H9 (cell line): Measurements from ENCODE around the gene CASK. TPM values are rescaled to one million over a fixed set of nuclear protein-coding genes. Genes with fewer than 3 reads are reported as not detected.

ENCODE experiments used
- DNase-seq: peaks from one replicate; pipeline ENCODE4 v3.0.0-alpha.2; 2017
- H2AFZ ChIP-seq: one replicate; pipeline ENCODE4 v1.6.1; 2013; ENCODE audit warnings: mild to moderate bottlenecking, low read length, control low read depth, moderate library complexity
- H2AK5ac ChIP-seq: 2 replicates; pipeline ENCODE4 v1.6.1; 2013; ENCODE audit warnings: low read length, control low read depth, mixed read lengths; ENCODE audit not compliant: insufficient read length
- H2BK120ac ChIP-seq: one replicate; pipeline ENCODE4 v1.6.1; 2013; ENCODE audit warnings: low read depth, mild to moderate bottlenecking, low read length, control low read depth, inconsistent platforms; ENCODE audit not compliant: poor library complexity, severe bottlenecking
- H2BK12ac ChIP-seq: 2 replicates; pipeline ENCODE4 v1.6.1; 2013; ENCODE audit warnings: low read length, control low read depth, mixed read lengths, low read depth; ENCODE audit not compliant: insufficient read length
- H2BK15ac ChIP-seq: 2 replicates; pipeline ENCODE4 v1.6.1; 2013; ENCODE audit warnings: low read depth, low read length, control low read depth
- H2BK20ac ChIP-seq: one replicate; pipeline ENCODE4 v1.6.1; 2013; ENCODE audit warnings: low read depth, mild to moderate bottlenecking, low read length, control low read depth, inconsistent platforms; ENCODE audit not compliant: poor library complexity, severe bottlenecking
- H2BK5ac ChIP-seq: 2 replicates; pipeline ENCODE4 v1.6.1; 2013; ENCODE audit warnings: low read length, control low read depth, mixed read lengths; ENCODE audit not compliant: insufficient read length
- H3K14ac ChIP-seq: 2 replicates; pipeline ENCODE4 v1.6.1; 2013; ENCODE audit warnings: low read length, control low read depth; ENCODE audit not compliant: insufficient read depth
- H3K18ac ChIP-seq: 2 replicates; pipeline ENCODE4 v1.6.1; 2013; ENCODE audit warnings: low read depth, mild to moderate bottlenecking, mixed read lengths, low read length, control low read depth; ENCODE audit not compliant: insufficient read length
- H3K23ac ChIP-seq: 2 replicates; pipeline ENCODE4 v1.6.1; 2013; ENCODE audit warnings: low read length, control low read depth, mixed read lengths, low read depth; ENCODE audit not compliant: insufficient read length
- H3K23me2 ChIP-seq: 2 replicates; pipeline ENCODE4 v1.6.1; 2013; ENCODE audit warnings: low read depth, mild to moderate bottlenecking, mixed read lengths, low read length, control low read depth; ENCODE audit not compliant: insufficient read length, poor library complexity, severe bottlenecking
- H3K27ac ChIP-seq: 2 replicates; pipeline ENCODE4 v1.5.1; 2013; ENCODE audit warnings: low read length, control low read depth, mixed read lengths, low read depth; ENCODE audit not compliant: insufficient read length
- H3K27me3 ChIP-seq: 2 replicates; pipeline ENCODE4 v1.6.1; 2013; ENCODE audit warnings: low read length, control low read depth, inconsistent platforms; ENCODE audit not compliant: insufficient read depth
- H3K4ac ChIP-seq: 2 replicates; pipeline ENCODE4 v1.6.1; 2013; ENCODE audit warnings: low read depth, mild to moderate bottlenecking, control low read depth, inconsistent platforms, low read length, moderate library complexity
- H3K4me1 ChIP-seq: 2 replicates; pipeline ENCODE4 v1.6.1; 2013; ENCODE audit warnings: low read length, control low read depth, inconsistent platforms; ENCODE audit not compliant: insufficient read depth
- H3K4me2 ChIP-seq: 2 replicates; pipeline ENCODE4 v1.6.1; 2013; ENCODE audit warnings: low read length, control low read depth, mixed read lengths; ENCODE audit not compliant: insufficient read length, insufficient read depth
- H3K56ac ChIP-seq: 2 replicates; pipeline ENCODE4 v1.6.1; 2013; ENCODE audit warnings: low read depth, mild to moderate bottlenecking, mixed read lengths, low read length, control low read depth; ENCODE audit not compliant: insufficient read length
- H3K79me1 ChIP-seq: 2 replicates; pipeline ENCODE4 v1.6.1; 2013; ENCODE audit warnings: low read depth, mild to moderate bottlenecking, moderate library complexity, low read length, control low read depth, inconsistent platforms; ENCODE audit not compliant: insufficient read depth, poor library complexity, severe bottlenecking
- H3K79me2 ChIP-seq: 2 replicates; pipeline ENCODE4 v1.6.1; 2013; ENCODE audit warnings: low read length, control low read depth, inconsistent platforms; ENCODE audit not compliant: insufficient read depth
- H3K9ac ChIP-seq: 2 replicates; pipeline ENCODE4 v1.6.1; 2013; ENCODE audit warnings: low read length, control low read depth, mixed read lengths; ENCODE audit not compliant: insufficient read length; ENCODE audit errors: extremely low read depth
- H3K9me3 ChIP-seq: one replicate; pipeline ENCODE4 v1.6.1; 2013; ENCODE audit warnings: low read depth, low read length, inconsistent platforms; ENCODE audit not compliant: control insufficient read depth
- H3T11ph ChIP-seq: one replicate; pipeline ENCODE4 v1.6.1; 2013; ENCODE audit warnings: mild to moderate bottlenecking, low read length, control low read depth, inconsistent platforms
- H4K20me1 ChIP-seq: one replicate; pipeline ENCODE4 v1.6.1; 2013; ENCODE audit not compliant: control insufficient read depth, insufficient read length, insufficient read depth
- H4K5ac ChIP-seq: 2 replicates; pipeline ENCODE4 v1.6.1; 2013; ENCODE audit warnings: low read depth, mild to moderate bottlenecking, mixed read lengths, low read length, control low read depth; ENCODE audit not compliant: insufficient read length
- H4K8ac ChIP-seq: replicated peaks from 2 replicates; pipeline ENCODE4 v1.6.1; 2013; ENCODE audit warnings: low read length, control low read depth, mixed read lengths, low read depth; ENCODE audit not compliant: insufficient read length
- H4K91ac ChIP-seq: 2 replicates; pipeline ENCODE4 v1.6.1; 2013; ENCODE audit warnings: low read depth, mild to moderate bottlenecking, moderate library complexity, mixed read lengths, low read length, control low read depth; ENCODE audit not compliant: insufficient read length
- H3K27ac Mint-ChIP-seq, 3 experiments: 2 replicates in 2 of 3; 3 replicates in 1 of 3; pipeline ENCODE4 v1.8.0; 2020 to 2021; ENCODE audit warnings: mixed read lengths in 3 of 3, mild to moderate bottlenecking in 1 of 3, moderate library complexity in 1 of 3
- H3K27me3 Mint-ChIP-seq: 2 replicates; pipeline ENCODE4 v1.8.0; 2021; ENCODE audit warnings: low read depth, mild to moderate bottlenecking, moderate library complexity, mixed read lengths
- H3K36me3 Mint-ChIP-seq, 3 experiments: 2 replicates in 2 of 3; 3 replicates in 1 of 3; pipeline ENCODE4 v1.8.0; 2020 to 2021; ENCODE audit warnings: low read depth in 3 of 3, mixed read lengths in 3 of 3; ENCODE audit not compliant: insufficient read depth in 1 of 3
- H3K4me1 Mint-ChIP-seq, 2 experiments: 2 replicates each; pipeline ENCODE4 v1.8.0; 2020; ENCODE audit warnings: mixed read lengths in 2 of 2
- H3K4me3 Mint-ChIP-seq, 2 experiments: 2 replicates in 1 of 2; 3 replicates in 1 of 2; pipeline ENCODE4 v1.8.0; 2020 to 2021; ENCODE audit warnings: mild to moderate bottlenecking in 2 of 2, mixed read lengths in 2 of 2, moderate library complexity in 1 of 2
- H3K9me3 Mint-ChIP-seq, 2 experiments: 2 replicates in 1 of 2; 3 replicates in 1 of 2; pipeline ENCODE4 v1.8.0; 2020; ENCODE audit warnings: mild to moderate bottlenecking in 2 of 2, mixed read lengths in 2 of 2, moderate library complexity in 1 of 2
- WGBS: extraction: QIAGEN DNeasy Blood & Tissue Kit; methylation state at CpG from one replicate; pipeline ENCODE4 v1.1.7; 2013; ENCODE audit warnings: missing lambda C conversion rate, low lambda C conversion rate, mixed read lengths; ENCODE audit not compliant: insufficient read length; ENCODE audit errors: extremely low coverage; 5-methylcytosine and 5-hydroxymethylcytosine counted together
- total RNA-seq: library from RNA; stranded (reverse); gene quantifications from 2 replicates; pipeline ENCODE4 v1.2.1, GENCODE V29; 2021
- TF ChIP-seq, protein P1 (sequence below): fragments of 200-600 bp; sonication (generic); conservative IDR thresholded peaks from 3 replicates; pipeline ENCODE4 v1.8.0; 2021; ENCODE audit warnings: antibody characterized with exemption, mild to moderate bottlenecking

Gene CASK
- total RNA-seq, 1 experiment from 2014 or later, result 44.1 TPM

DNA sequence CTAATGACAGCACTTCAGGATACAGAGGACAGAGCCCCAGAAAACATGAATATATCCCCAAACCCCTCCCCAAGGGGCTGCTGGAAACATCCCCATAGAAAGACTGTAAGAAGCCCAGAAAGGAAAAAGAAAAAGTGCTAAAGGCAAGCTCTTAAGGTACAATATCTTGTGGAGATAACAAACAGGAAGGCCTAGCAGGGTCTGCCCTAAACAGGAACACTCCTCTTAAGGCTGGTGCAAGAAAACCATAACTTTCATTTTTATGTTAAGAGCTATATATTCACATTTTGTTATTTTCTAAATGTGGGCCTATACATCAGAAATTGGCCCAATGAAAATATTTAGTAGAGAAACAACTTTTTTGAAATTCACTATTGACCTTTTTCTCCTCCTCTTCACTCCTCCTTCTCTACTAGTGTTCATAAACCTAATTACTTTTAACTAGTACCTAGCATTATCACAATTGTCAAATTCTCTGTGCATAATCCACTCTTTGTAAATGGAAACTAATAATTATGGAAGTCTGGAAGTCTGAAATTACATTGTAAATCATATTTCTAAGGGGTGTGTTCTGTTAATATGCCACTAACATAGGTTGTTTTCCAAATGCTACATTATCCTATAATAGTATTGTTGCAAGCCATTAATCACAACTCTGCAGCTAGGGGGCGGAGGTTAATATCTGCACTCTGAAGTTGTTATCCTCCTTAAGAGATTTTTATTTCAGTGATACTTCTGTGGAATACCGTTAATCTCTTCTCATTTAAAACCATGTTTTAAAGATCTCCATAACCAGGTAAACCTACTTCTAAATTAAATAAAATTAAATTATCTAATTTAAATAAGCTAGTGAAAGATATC is 59.8 kb downstream of the CASK start:
- H3K27me3 ChIP-seq, result no peaks in the 10 kb centered on the region
- Mint-ChIP-seq H3K9me3 (peaks cover 18 to 21% of the 10 kb centered on the region in 2 experiments; a peak in 4 of 5 replicates), H3K36me3 (peaks cover 0 to 8% (median 0%) of the 10 kb centered on the region in 3 experiments; a peak in 2 of 7 replicates), H3K27ac (no peak overlapping the region), H3K27me3 (no peaks in the 10 kb centered on the region), H3K4me3 (no peak overlapping the region), H3K4me1 (peaks cover under 1 to 4% of the 10 kb centered on the region in 2 experiments; a peak in 3 of 4 replicates)
- no peak overlapping the region for H3T11ph ChIP-seq
- TF ChIP-seq, protein P1, sequence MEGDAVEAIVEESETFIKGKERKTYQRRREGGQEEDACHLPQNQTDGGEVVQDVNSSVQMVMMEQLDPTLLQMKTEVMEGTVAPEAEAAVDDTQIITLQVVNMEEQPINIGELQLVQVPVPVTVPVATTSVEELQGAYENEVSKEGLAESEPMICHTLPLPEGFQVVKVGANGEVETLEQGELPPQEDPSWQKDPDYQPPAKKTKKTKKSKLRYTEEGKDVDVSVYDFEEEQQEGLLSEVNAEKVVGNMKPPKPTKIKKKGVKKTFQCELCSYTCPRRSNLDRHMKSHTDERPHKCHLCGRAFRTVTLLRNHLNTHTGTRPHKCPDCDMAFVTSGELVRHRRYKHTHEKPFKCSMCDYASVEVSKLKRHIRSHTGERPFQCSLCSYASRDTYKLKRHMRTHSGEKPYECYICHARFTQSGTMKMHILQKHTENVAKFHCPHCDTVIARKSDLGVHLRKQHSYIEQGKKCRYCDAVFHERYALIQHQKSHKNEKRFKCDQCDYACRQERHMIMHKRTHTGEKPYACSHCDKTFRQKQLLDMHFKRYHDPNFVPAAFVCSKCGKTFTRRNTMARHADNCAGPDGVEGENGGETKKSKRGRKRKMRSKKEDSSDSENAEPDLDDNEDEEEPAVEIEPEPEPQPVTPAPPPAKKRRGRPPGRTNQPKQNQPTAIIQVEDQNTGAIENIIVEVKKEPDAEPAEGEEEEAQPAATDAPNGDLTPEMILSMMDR, result peak; percentile 52; the same call in 2 of the 3 replicates
- peaks cover 3% of the 10 kb centered on the region for H4K20me1 ChIP-seq
- H2BK5ac ChIP-seq, result no peak overlapping the region
- no peak overlapping the region for H3K27ac ChIP-seq
- H3K14ac ChIP-seq, result no peak overlapping the region
- H3K23me2 ChIP-seq, result no peaks in the 10 kb centered on the region
- no peaks in the 10 kb centered on the region for H3K79me1 ChIP-seq
- no peak overlapping the region for H3K9ac ChIP-seq
- DNase-seq, result no peak
- no peak overlapping the region for H2BK120ac ChIP-seq
- no peak overlapping the region for H3K4ac ChIP-seq
- no CpG with 5 or more reads among the region's 2 CpGs for WGBS
- H4K5ac ChIP-seq, result no peak overlapping the region
- H3K4me1 ChIP-seq, result peaks cover 5% of the 10 kb centered on the region; the same call in 1 of the 2 replicates
- H4K8ac ChIP-seq, result no peak overlapping the region
- no peak overlapping the region for H3K23ac ChIP-seq
- no peak overlapping the region for H2BK15ac ChIP-seq
- no peaks in the 10 kb centered on the region for H3K9me3 ChIP-seq
- no peak overlapping the region for H2BK12ac ChIP-seq
- no peak overlapping the region for H4K91ac ChIP-seq
- H3K18ac ChIP-seq, result no peak overlapping the region
- no peak overlapping the region for H2BK20ac ChIP-seq
- H3K79me2 ChIP-seq, result peaks cover 12% of the 10 kb centered on the region; the same call in 1 of the 2 replicates
- H3K56ac ChIP-seq, result no peak overlapping the region
- no peak overlapping the region for H2AFZ ChIP-seq
- no peak overlapping the region for H3K4me2 ChIP-seq
- no peak overlapping the region for H2AK5ac ChIP-seq
